ENCODE data around the gene CPNE2. TPM values are rescaled to one million over a fixed set of nuclear protein-coding genes. Genes with fewer than 3 reads are reported as not detected.

Gene CPNE2
- total RNA-seq, 4 donors from 2014 or later, result 41.6 to 154 (median 84.2) TPM

DNA sequence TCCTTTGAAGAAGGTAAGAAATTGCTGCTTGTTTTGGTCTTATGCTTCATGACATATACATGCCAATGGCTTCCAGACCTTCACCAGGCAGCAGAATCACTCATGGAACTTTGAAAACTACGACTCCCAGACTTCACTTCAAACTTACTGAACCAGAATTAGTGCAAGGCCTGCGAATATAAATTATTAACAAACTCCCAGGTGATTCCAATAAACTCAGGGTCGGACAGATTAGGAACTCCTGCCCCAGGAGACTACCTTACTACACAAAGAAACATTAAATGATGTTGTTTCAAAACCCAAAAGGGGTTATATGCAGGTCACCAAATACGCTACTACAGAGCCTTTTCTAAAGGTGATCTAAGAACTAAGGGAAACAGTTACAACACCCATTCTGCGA, 73.1 kb downstream of the CPNE2 start:
- TF ChIP-seq POLR2AphosphoS5 (IDR thresholded peaks at IDR 0.05) (no peak), EP300 (IDR thresholded peaks at IDR 0.05; ENCODE audit: low read depth) (no peak), POLR2A (IDR thresholded peaks at IDR 0.05) (no peak)
- TF ChIP-seq, protein P1, sequence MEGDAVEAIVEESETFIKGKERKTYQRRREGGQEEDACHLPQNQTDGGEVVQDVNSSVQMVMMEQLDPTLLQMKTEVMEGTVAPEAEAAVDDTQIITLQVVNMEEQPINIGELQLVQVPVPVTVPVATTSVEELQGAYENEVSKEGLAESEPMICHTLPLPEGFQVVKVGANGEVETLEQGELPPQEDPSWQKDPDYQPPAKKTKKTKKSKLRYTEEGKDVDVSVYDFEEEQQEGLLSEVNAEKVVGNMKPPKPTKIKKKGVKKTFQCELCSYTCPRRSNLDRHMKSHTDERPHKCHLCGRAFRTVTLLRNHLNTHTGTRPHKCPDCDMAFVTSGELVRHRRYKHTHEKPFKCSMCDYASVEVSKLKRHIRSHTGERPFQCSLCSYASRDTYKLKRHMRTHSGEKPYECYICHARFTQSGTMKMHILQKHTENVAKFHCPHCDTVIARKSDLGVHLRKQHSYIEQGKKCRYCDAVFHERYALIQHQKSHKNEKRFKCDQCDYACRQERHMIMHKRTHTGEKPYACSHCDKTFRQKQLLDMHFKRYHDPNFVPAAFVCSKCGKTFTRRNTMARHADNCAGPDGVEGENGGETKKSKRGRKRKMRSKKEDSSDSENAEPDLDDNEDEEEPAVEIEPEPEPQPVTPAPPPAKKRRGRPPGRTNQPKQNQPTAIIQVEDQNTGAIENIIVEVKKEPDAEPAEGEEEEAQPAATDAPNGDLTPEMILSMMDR (IDR thresholded peaks at IDR 0.05), result no peak
- intact Hi-C loops (cut with DNase I; ENCODE audit: low total_unique reads) (no loop called here), in situ Hi-C loops (cut with MboI; ENCODE audit: low pct_ligation_motif_present in 1 of 4, low pct_unique_long_range_greater_than_20kb in 1 of 4, low sequenced_read_pairs in 3 of 4) (loop anchor here (10.0 to 25.0 kb wide), 4 partner anchors 81 to 303 kb away; partner anchors contain the start of genes CETP (in 3 of the 4) and SLC12A3 (in 1 of the 4))
- 81 to 86% methylated on average over 5 of the region's 5 CpGs for WGBS, 2 donors (ENCODE audit: low coverage in 1 of 2)
- Histone ChIP-seq H3K4me1 (peaks cover 0 to 17% (median 0%) of the 10 kb centered on the region in 4 donors), H3K4me3 (no peak overlapping the region), H3K27me3 (no peaks in the 10 kb centered on the region), H3K27ac (no peak overlapping the region), H3K9me3 (no peaks in the 10 kb centered on the region), H3K36me3 (peaks cover 0 to 44% (median 14%) of the 10 kb centered on the region in 4 donors)
- DNase-seq, result no peak

- intact Hi-C loops (cut with DNase I; ENCODE audit: low total_unique reads), result no loop called here
- Histone ChIP-seq H3K27me3 (no peaks in the 10 kb centered on the region), H3K4me3 (no peak overlapping the region), H3K27ac (no peak overlapping the region), H3K9me3 (no peaks in the 10 kb centered on the region), H3K4me1 (peaks cover 0 to 12% (median 0%) of the 10 kb centered on the region in 4 donors), H3K36me3 (peaks cover 0 to 48% (median 16%) of the 10 kb centered on the region in 4 donors)
- DNase-seq, result no peak
- in situ Hi-C loops (cut with MboI; ENCODE audit: low pct_ligation_motif_present in 1 of 4, low pct_unique_long_range_greater_than_20kb in 1 of 4, low sequenced_read_pairs in 3 of 4), result loop anchor here (10.0 to 25.0 kb wide), 4 partner anchors 81 to 304 kb away; partner anchors contain the start of genes CETP (in 3 of the 4) and SLC12A3 (in 1 of the 4)
- WGBS, 2 donors (ENCODE audit: low coverage in 1 of 2), result 75 to 83% methylated on average over 2 to 3 of the region's 3 CpGs
- TF ChIP-seq EP300 (IDR thresholded peaks at IDR 0.05; ENCODE audit: low read depth) (no peak), POLR2AphosphoS5 (IDR thresholded peaks at IDR 0.05) (no peak), POLR2A (IDR thresholded peaks at IDR 0.05) (no peak)
- TF ChIP-seq, protein P1 (IDR thresholded peaks at IDR 0.05), result no peak
These were observed 73.6 kb downstream of the CPNE2 start for GRCh38 chr16:57165938-57166337.

GRCh38 chr16:57166451-57166850, 74.1 kb downstream of the CPNE2 start:
- H3K36me3 ChIP-seq, result peaks cover 0 to 53% (median 20%) of the 10 kb centered on the region in 4 donors

GRCh38 chr16:57166951-57167350, 74.6 kb downstream of the CPNE2 start:
- 69 to 80% methylated on average over 6 to 7 of the region's 7 CpGs for WGBS, 2 donors (ENCODE audit: low coverage in 1 of 2)
- no peak for TF ChIP-seq POLR2A (IDR thresholded peaks at IDR 0.05)
- peak in 1 of 3 donors; percentile 11 for TF ChIP-seq POLR2AphosphoS5 (IDR thresholded peaks at IDR 0.05)
- DNase-seq, result no peak
- intact Hi-C loops (cut with DNase I; ENCODE audit: low total_unique reads), result no loop called here
- H3K27me3 ChIP-seq, result no peaks in the 10 kb centered on the region
- peaks cover 0 to 10% (median 0%) of the 10 kb centered on the region in 4 donors for H3K4me1 ChIP-seq
- no peaks in the 10 kb centered on the region for H3K9me3 ChIP-seq
- no peak overlapping the region for H3K4me3 ChIP-seq
- peaks cover 0 to 52% (median 23%) of the 10 kb centered on the region in 4 donors for H3K36me3 ChIP-seq
- peak overlapping the region in 1 of 4 donors; percentile 14 for H3K27ac ChIP-seq
- in situ Hi-C loops (cut with MboI; ENCODE audit: low pct_ligation_motif_present in 1 of 4, low pct_unique_long_range_greater_than_20kb in 1 of 4, low sequenced_read_pairs in 3 of 4), result loop anchor here (10.0 to 25.0 kb wide), 4 partner anchors 82 to 305 kb away; partner anchors contain the start of genes CETP (in 3 of the 4) and SLC12A3 (in 1 of the 4)

More at GRCh38 chr16:57166451-57166850, 74.1 kb downstream of the CPNE2 start:
- in situ Hi-C loops (cut with MboI; ENCODE audit: low pct_ligation_motif_present in 1 of 4, low pct_unique_long_range_greater_than_20kb in 1 of 4, low sequenced_read_pairs in 3 of 4) (loop anchor here (10.0 to 25.0 kb wide), 4 partner anchors 82 to 304 kb away; partner anchors contain the start of genes CETP (in 3 of the 4) and SLC12A3 (in 1 of the 4)), intact Hi-C loops (cut with DNase I; ENCODE audit: low total_unique reads) (no loop called here)
- Histone ChIP-seq H3K27me3 (no peaks in the 10 kb centered on the region), H3K4me3 (no peak overlapping the region), H3K9me3 (no peaks in the 10 kb centered on the region), H3K4me1 (peaks cover 0 to 10% (median 0%) of the 10 kb centered on the region in 4 donors), H3K27ac (peak overlapping the region in 1 of 4 donors; percentile 9)
- no peak for TF ChIP-seq POLR2AphosphoS5 (IDR thresholded peaks at IDR 0.05)
- TF ChIP-seq EP300 (IDR thresholded peaks at IDR 0.05; ENCODE audit: low read depth), result no peak
- TF ChIP-seq POLR2A (IDR thresholded peaks at IDR 0.05), result no peak
- TF ChIP-seq, protein P1 (IDR thresholded peaks at IDR 0.05), result no peak
- no peak for DNase-seq
